HEK293T (cell line): ENCODE measurements around the gene UMODL1.

ENCODE experiments used
- ARNT ChIP-seq: fragments of 450-650 bp; IDR thresholded peaks from 2 replicates; pipeline ENCODE4 v1.6.1; 2017; ENCODE audit warnings: mild to moderate bottlenecking
- BHLHE40 ChIP-seq: fragments of 450-650 bp; IDR thresholded peaks from 2 replicates; pipeline ENCODE4 v1.6.1; 2016; ENCODE audit warnings: mild to moderate bottlenecking, moderate library complexity, borderline replicate concordance
- CTBP1 ChIP-seq: fragments of 450-650 bp; IDR thresholded peaks from 2 replicates; pipeline ENCODE4 v1.6.1; 2016; ENCODE audit warnings: borderline replicate concordance
- FOXA1 ChIP-seq: fragments of 450-650 bp; IDR thresholded peaks from 2 replicates; pipeline ENCODE4 v1.6.1; 2016; ENCODE audit warnings: mild to moderate bottlenecking
- FOXK2 ChIP-seq: fragments of 450-650 bp; IDR thresholded peaks from 2 replicates; pipeline ENCODE4 v1.6.1; 2016; ENCODE audit warnings: mild to moderate bottlenecking
- FOXM1 ChIP-seq: fragments of 450-650 bp; IDR thresholded peaks from 2 replicates; pipeline ENCODE4 v1.6.1; 2017; ENCODE audit warnings: mild to moderate bottlenecking, borderline replicate concordance
- HDGF ChIP-seq: fragments of 450-650 bp; IDR thresholded peaks from 2 replicates; pipeline ENCODE4 v1.6.1; 2017; ENCODE audit warnings: antibody characterized with exemption, borderline replicate concordance
- L3MBTL2 ChIP-seq: fragments of 450-650 bp; conservative IDR thresholded peaks from 2 replicates; pipeline ENCODE4 v1.6.1; 2016; ENCODE audit warnings: mild to moderate bottlenecking
- NFRKB ChIP-seq: fragments of 450-650 bp; IDR thresholded peaks from 2 replicates; pipeline ENCODE4 v1.6.1; 2016; ENCODE audit warnings: mild to moderate bottlenecking, moderate library complexity
- SP1 ChIP-seq: fragments of 450-650 bp; IDR thresholded peaks from 2 replicates; pipeline ENCODE4 v1.6.1; 2017
- SUZ12 ChIP-seq: fragments of 450-650 bp; IDR thresholded peaks from 2 replicates; pipeline ENCODE4 v1.6.1; 2016; ENCODE audit warnings: mild to moderate bottlenecking
- TARDBP ChIP-seq: fragments of 450-650 bp; IDR thresholded peaks from 2 replicates; pipeline ENCODE4 v1.6.1; 2016

GRCh38 chr21:42172596-42173483 is 101.7 kb downstream of the UMODL1 start:
- no peak for TF ChIP-seq SP1
- TF ChIP-seq CTBP1: no peak
- TF ChIP-seq NFRKB: no peak
- no peak for TF ChIP-seq ARNT
- TF ChIP-seq SUZ12: no peak
- no peak for TF ChIP-seq FOXA1
- no peak for TF ChIP-seq FOXM1
- no peak for TF ChIP-seq BHLHE40
- TF ChIP-seq TARDBP: no peak
- TF ChIP-seq FOXK2: no peak
- TF ChIP-seq L3MBTL2: no peak
- TF ChIP-seq HDGF: no peak
